HepG2 (cell line): ENCODE data around the gene SLIT3. TPM values are rescaled to one million over a fixed set of nuclear protein-coding genes. Genes with fewer than 3 reads are reported as not detected.

ENCODE experiments used
- CTCF ChIP-seq: sonication (generic); formaldehyde crosslinking; IDR thresholded peaks from 2 replicates; pipeline ENCODE4 v1.5.0; 2020; ENCODE audit warnings: mild to moderate bottlenecking, missing genetic modification reagents, moderate library complexity
- ESRRA ChIP-seq: sonication (generic); formaldehyde crosslinking; IDR thresholded peaks from 2 replicates; pipeline ENCODE4 v1.5.1; 2020; ENCODE audit warnings: mild to moderate bottlenecking, low read depth, missing genetic modification reagents
- GMEB1 ChIP-seq: sonication (generic); formaldehyde crosslinking; IDR thresholded peaks from 2 replicates; pipeline ENCODE4 v1.5.1; 2020; ENCODE audit warnings: missing genetic modification reagents, mild to moderate bottlenecking, borderline replicate concordance
- HMGA1 ChIP-seq: sonication (generic); formaldehyde crosslinking; conservative IDR thresholded peaks from 2 replicates; pipeline ENCODE4 v1.4.0; 2020; ENCODE audit warnings: missing genetic modification reagents
- KLF12 ChIP-seq: sonication (generic); formaldehyde crosslinking; IDR thresholded peaks from 2 replicates; pipeline ENCODE4 v1.4.0; 2020; ENCODE audit warnings: missing genetic modification reagents, borderline replicate concordance
- NR1H2 ChIP-seq: sonication (generic); formaldehyde crosslinking; IDR thresholded peaks from 2 replicates; pipeline ENCODE4 v1.8.1; 2022; ENCODE audit warnings: low read depth, missing genetic modification reagents, borderline replicate concordance
- RARA ChIP-seq: IDR thresholded peaks from 2 replicates; pipeline ENCODE4 v1.6.1; 2016; ENCODE audit warnings: missing genetic modification reagents, missing compliant biosample characterization
- SSRP1 ChIP-seq: IDR thresholded peaks from 2 replicates; pipeline ENCODE4 v1.6.1; 2016; ENCODE audit warnings: control low read depth
- U2AF2 ChIP-seq: fragments of 200-400 bp; formaldehyde crosslinking; IDR thresholded peaks from 2 replicates; pipeline ENCODE4 v1.6.1; 2017; ENCODE audit warnings: low read depth, mild to moderate bottlenecking, low read length
- ZNF235 ChIP-seq: sonication (generic); formaldehyde crosslinking; IDR thresholded peaks from 2 replicates; pipeline ENCODE4 v1.8.1; 2023; ENCODE audit warnings: mild to moderate bottlenecking, missing genetic modification reagents, borderline replicate concordance
- ZNF317 ChIP-seq: sonication (generic); formaldehyde crosslinking; IDR thresholded peaks from 2 replicates; pipeline ENCODE4 v1.5.0; 2020; ENCODE audit warnings: mild to moderate bottlenecking, missing genetic modification reagents
- ZNF335 ChIP-seq: sonication (generic); formaldehyde crosslinking; IDR thresholded peaks from 2 replicates; pipeline ENCODE4 v1.4.0; 2020; ENCODE audit warnings: missing genetic modification reagents
- ZNF33A ChIP-seq: sonication (generic); formaldehyde crosslinking; IDR thresholded peaks from 2 replicates; pipeline ENCODE4 v1.5.1; 2020; ENCODE audit warnings: missing genetic modification reagents, mild to moderate bottlenecking, moderate library complexity, borderline replicate concordance
- ZNF589 ChIP-seq: sonication (generic); formaldehyde crosslinking; conservative IDR thresholded peaks from 2 replicates; pipeline ENCODE4 v1.8.0; 2022; ENCODE audit warnings: mild to moderate bottlenecking, moderate library complexity, missing genetic modification reagents
- ZSCAN30 ChIP-seq: sonication (generic); formaldehyde crosslinking; IDR thresholded peaks from 2 replicates; pipeline ENCODE4 v1.5.0; 2020; ENCODE audit warnings: mild to moderate bottlenecking, missing genetic modification reagents
- polyA plus RNA-seq, 8 experiments: library from polyadenylated mRNA; depleted of rRNA in 3 of 8; stranded (reverse) in 7 of 8; unstranded in 1 of 8; fragments of >200 nt; fragmentation: Illumina TruSeq in 4 of 8; extraction: Trizol in 4 of 8; gene quantifications; 2 replicates each; pipeline versions ENCODE4 v1.2.1 to v1.2.3, GENCODE V29; 2011 to 2016; ENCODE audit warnings: low read depth in 4 of 8, missing spikeins in 1 of 8, mixed read lengths in 1 of 8; ENCODE audit not compliant: insufficient read depth in 1 of 8
- total RNA-seq, 5 experiments: library from RNA; depleted of rRNA; stranded (reverse); fragments of >200 nt; fragmentation: Illumina TruSeq; extraction: Trizol; gene quantifications; 2 replicates each; pipeline ENCODE4 v1.2.3, GENCODE V29; 2016; ENCODE audit warnings: low read depth in 1 of 5
- TF ChIP-seq, protein P1 (sequence below): sonication (generic); formaldehyde crosslinking; conservative IDR thresholded peaks from 2 replicates; pipeline ENCODE4 v1.4.0; 2020; ENCODE audit warnings: missing genetic modification reagents
- TF ChIP-seq, protein P2 (sequence below): sonication (generic); formaldehyde crosslinking; IDR thresholded peaks from 2 replicates; pipeline ENCODE4 v1.8.1; 2022; ENCODE audit warnings: mild to moderate bottlenecking, missing genetic modification reagents
- TF ChIP-seq, protein P3 (sequence below): sonication (generic); formaldehyde crosslinking; IDR thresholded peaks from 2 replicates; pipeline ENCODE4 v1.4.0; 2020; ENCODE audit warnings: mild to moderate bottlenecking, missing genetic modification reagents, borderline replicate concordance

The SLIT3 gene
- total and polyA plus RNA-seq, 2 of the 13 experiments (the other 11 are each of a cell fraction or from before 2014, with no cell fraction given): not detected

GRCh38 chr5:168681556-168682183 lies 619.3 kb downstream of the SLIT3 start (continued):
- TF ChIP-seq ZNF589 (CRISPR knock-in tag): no peak
- TF ChIP-seq U2AF2: no peak
- no peak for TF ChIP-seq SSRP1 (CRISPR knock-in tag)
- TF ChIP-seq, protein P1, sequence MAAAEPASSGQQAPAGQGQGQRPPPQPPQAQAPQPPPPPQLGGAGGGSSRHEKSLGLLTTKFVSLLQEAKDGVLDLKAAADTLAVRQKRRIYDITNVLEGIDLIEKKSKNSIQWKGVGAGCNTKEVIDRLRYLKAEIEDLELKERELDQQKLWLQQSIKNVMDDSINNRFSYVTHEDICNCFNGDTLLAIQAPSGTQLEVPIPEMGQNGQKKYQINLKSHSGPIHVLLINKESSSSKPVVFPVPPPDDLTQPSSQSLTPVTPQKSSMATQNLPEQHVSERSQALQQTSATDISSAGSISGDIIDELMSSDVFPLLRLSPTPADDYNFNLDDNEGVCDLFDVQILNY (CRISPR knock-in tag): no peak
- no peak for TF ChIP-seq NR1H2 (CRISPR knock-in tag)
- TF ChIP-seq CTCF (CRISPR knock-in tag): peak; percentile 42
- no peak for TF ChIP-seq ZNF235 (CRISPR knock-in tag)
- peak; percentile 14; the same call in 1 of the 2 replicates for TF ChIP-seq RARA (CRISPR knock-in tag)
- TF ChIP-seq ZSCAN30 (CRISPR knock-in tag): 0 out of 2 replicates have a peak, but pooled peaks have one; percentile 57
- TF ChIP-seq KLF12 (CRISPR knock-in tag): no peak
- TF ChIP-seq ZNF33A (CRISPR knock-in tag): no peak
- TF ChIP-seq, protein P2, sequence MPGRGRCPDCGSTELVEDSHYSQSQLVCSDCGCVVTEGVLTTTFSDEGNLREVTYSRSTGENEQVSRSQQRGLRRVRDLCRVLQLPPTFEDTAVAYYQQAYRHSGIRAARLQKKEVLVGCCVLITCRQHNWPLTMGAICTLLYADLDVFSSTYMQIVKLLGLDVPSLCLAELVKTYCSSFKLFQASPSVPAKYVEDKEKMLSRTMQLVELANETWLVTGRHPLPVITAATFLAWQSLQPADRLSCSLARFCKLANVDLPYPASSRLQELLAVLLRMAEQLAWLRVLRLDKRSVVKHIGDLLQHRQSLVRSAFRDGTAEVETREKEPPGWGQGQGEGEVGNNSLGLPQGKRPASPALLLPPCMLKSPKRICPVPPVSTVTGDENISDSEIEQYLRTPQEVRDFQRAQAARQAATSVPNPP (CRISPR knock-in tag): no peak
- TF ChIP-seq HMGA1 (CRISPR knock-in tag): no peak
- no peak for TF ChIP-seq ESRRA (CRISPR knock-in tag)
- no peak for TF ChIP-seq ZNF335 (CRISPR knock-in tag)
- no peak for TF ChIP-seq GMEB1
- TF ChIP-seq, protein P3, sequence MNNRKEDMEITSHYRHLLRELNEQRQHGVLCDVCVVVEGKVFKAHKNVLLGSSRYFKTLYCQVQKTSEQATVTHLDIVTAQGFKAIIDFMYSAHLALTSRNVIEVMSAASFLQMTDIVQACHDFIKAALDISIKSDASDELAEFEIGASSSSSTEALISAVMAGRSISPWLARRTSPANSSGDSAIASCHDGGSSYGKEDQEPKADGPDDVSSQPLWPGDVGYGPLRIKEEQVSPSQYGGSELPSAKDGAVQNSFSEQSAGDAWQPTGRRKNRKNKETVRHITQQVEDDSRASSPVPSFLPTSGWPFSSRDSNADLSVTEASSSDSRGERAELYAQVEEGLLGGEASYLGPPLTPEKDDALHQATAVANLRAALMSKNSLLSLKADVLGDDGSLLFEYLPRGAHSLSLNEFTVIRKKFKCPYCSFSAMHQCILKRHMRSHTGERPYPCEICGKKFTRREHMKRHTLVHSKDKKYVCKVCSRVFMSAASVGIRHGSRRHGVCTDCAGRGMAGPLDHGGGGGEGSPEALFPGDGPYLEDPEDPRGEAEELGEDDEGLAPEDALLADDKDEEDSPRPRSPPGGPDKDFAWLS: no peak
- TF ChIP-seq ZNF317 (CRISPR knock-in tag): no peak
